Measurements from ENCODE around the gene ITGA8. TPM values are rescaled to one million over a fixed set of nuclear protein-coding genes. Genes with fewer than 3 reads are reported as not detected.

The ITGA8 gene
- total and polyA plus RNA-seq, 2 donors (not counting 1 experiment from before 2014, with no cell fraction given), result not detected

- Histone ChIP-seq H4K20me1 (ENCODE audit: control insufficient read depth, insufficient read depth, low read length, poor library complexity, severe bottlenecking) (no peaks in the 10 kb centered on the region), H3K4me2 (replicated peaks; ENCODE audit: low read depth, low read length, poor library complexity, severe bottlenecking) (no peak overlapping the region), H3K27ac (ENCODE audit: low read length in 2 of 2) (no peak overlapping the region), H3K4me1 (ENCODE audit: control insufficient read depth in 2 of 2, insufficient read depth in 2 of 2, low read length in 2 of 2) (no peaks in the 10 kb centered on the region), H3K79me2 (ENCODE audit: control insufficient read depth, insufficient read depth, low read length) (no peaks in the 10 kb centered on the region), H3K4me3 (ENCODE audit: control extremely low read depth in 1 of 5, extremely low read depth in 1 of 5, insufficient read depth in 1 of 5, low read depth in 2 of 5, low read length in 4 of 5) (no peak overlapping the region), H3K36me3 (replicated peaks in 1 of 2; ENCODE audit: control extremely low read depth in 1 of 2, control insufficient read depth in 1 of 2, extremely low read depth in 1 of 2, insufficient read depth in 2 of 2, low read length in 1 of 2) (no peaks in the 10 kb centered on the region), H3K27me3 (replicated peaks in 1 of 4; ENCODE audit: control extremely low read depth in 1 of 4, control insufficient read depth in 3 of 4, insufficient read depth in 4 of 4, low read length in 3 of 4) (no peaks in the 10 kb centered on the region), H3K9ac (ENCODE audit: low read length) (no peak overlapping the region), H3K9me3 (ENCODE audit: control extremely low read depth in 1 of 3, control insufficient read depth in 2 of 3, insufficient read depth in 1 of 3, low read length in 2 of 3) (no peaks in the 10 kb centered on the region), H2AFZ (ENCODE audit: insufficient read depth, low read depth, low read length, poor library complexity, severe bottlenecking) (no peak overlapping the region)
- Mint-ChIP-seq H3K27ac (no peak overlapping the region), H3K4me3 (no peak overlapping the region), H3K27me3 (no peaks in the 10 kb centered on the region), H3K4me1 (no peaks in the 10 kb centered on the region), H3K9me3 (ENCODE audit: insufficient read depth) (no peaks in the 10 kb centered on the region)
- no peak for DNase-seq
- no peak for TF ChIP-seq EZH2 (IDR thresholded peaks at IDR 0.05; ENCODE audit: borderline replicate concordance, insufficient read depth, low read depth, low read length, poor library complexity, severe bottlenecking)
- no peak for TF ChIP-seq CTCF (IDR thresholded peaks at IDR 0.05)
- ATAC-seq (ENCODE audit: low read depth), result no peak
- intact Hi-C loops (cut with micrococcal nuclease), result no loop called here
- ChIA-PET CTCF (interaction anchor here (0.6 to 0.7 kb wide), 2 partner anchors 186 to 866 kb away, joined by 3 read pairs; no protein-coding TSS in a partner anchor), POLR2A (no interaction called here)
- WGBS (ENCODE audit: insufficient coverage), result 85% methylated on average over 4 of the region's 4 CpGs
Observed at GRCh38 chr10:15652757-15653156, 67.0 kb downstream of the ITGA8 start.

GRCh38 chr10:15652117-15652516, 67.6 kb downstream of the ITGA8 start:
- ChIA-PET POLR2A (no interaction called here), CTCF (interaction anchor here (0.7 kb wide), 1 partner anchor 187 kb away, joined by 3 read pairs; no protein-coding TSS in a partner anchor)
- Histone ChIP-seq H3K9ac (ENCODE audit: low read length) (no peak overlapping the region), H3K27ac (ENCODE audit: low read length in 2 of 2) (no peak overlapping the region), H3K36me3 (replicated peaks in 1 of 2; ENCODE audit: control extremely low read depth in 1 of 2, control insufficient read depth in 1 of 2, extremely low read depth in 1 of 2, insufficient read depth in 2 of 2, low read length in 1 of 2) (no peaks in the 10 kb centered on the region), H3K27me3 (replicated peaks in 1 of 4; ENCODE audit: control extremely low read depth in 1 of 4, control insufficient read depth in 3 of 4, insufficient read depth in 4 of 4, low read length in 3 of 4) (no peaks in the 10 kb centered on the region), H3K79me2 (ENCODE audit: control insufficient read depth, insufficient read depth, low read length) (no peaks in the 10 kb centered on the region), H3K4me3 (ENCODE audit: control extremely low read depth in 1 of 5, extremely low read depth in 1 of 5, insufficient read depth in 1 of 5, low read depth in 2 of 5, low read length in 4 of 5) (no peak overlapping the region), H3K4me1 (ENCODE audit: control insufficient read depth in 2 of 2, insufficient read depth in 2 of 2, low read length in 2 of 2) (no peaks in the 10 kb centered on the region), H3K4me2 (replicated peaks; ENCODE audit: low read depth, low read length, poor library complexity, severe bottlenecking) (no peak overlapping the region), H2AFZ (ENCODE audit: insufficient read depth, low read depth, low read length, poor library complexity, severe bottlenecking) (no peak overlapping the region), H4K20me1 (ENCODE audit: control insufficient read depth, insufficient read depth, low read length, poor library complexity, severe bottlenecking) (no peaks in the 10 kb centered on the region), H3K9me3 (ENCODE audit: control extremely low read depth in 1 of 3, control insufficient read depth in 2 of 3, insufficient read depth in 1 of 3, low read length in 2 of 3) (no peaks in the 10 kb centered on the region)
- ATAC-seq (ENCODE audit: low read depth), result no peak
- TF ChIP-seq CTCF (IDR thresholded peaks at IDR 0.05), result no peak
- TF ChIP-seq EZH2 (IDR thresholded peaks at IDR 0.05; ENCODE audit: borderline replicate concordance, insufficient read depth, low read depth, low read length, poor library complexity, severe bottlenecking), result no peak
- intact Hi-C loops (cut with micrococcal nuclease), result no loop called here
- H3K4me3 Mint-ChIP-seq, result no peak overlapping the region
- H3K27me3 Mint-ChIP-seq, result no peaks in the 10 kb centered on the region
- DNase-seq, result no peak
- 87% methylated on average over 5 of the region's 7 CpGs for WGBS (ENCODE audit: insufficient coverage)
- no peaks in the 10 kb centered on the region for H3K9me3 Mint-ChIP-seq (ENCODE audit: insufficient read depth)
- no peaks in the 10 kb centered on the region for H3K4me1 Mint-ChIP-seq
- no peak overlapping the region for H3K27ac Mint-ChIP-seq
